CD4-positive, alpha-beta T cell treated with Interleukin-4 for 1 hour (primary cell): Measurements from ENCODE around the gene ALKBH5.

Source experiments
- DNase-seq, 2 donors: peaks; one replicate each; pipeline ENCODE4 v3.0.0-alpha.2; 2020 to 2022

The ALKBH5 gene

GRCh38 chr17:18247613-18248001 lies 64.0 kb downstream of the ALKBH5 start:
- DNase-seq = no peak

- DNase-seq = peak; percentile 72 to 75
Observed at GRCh38 chr17:18248300-18248731, 64.7 kb downstream of the ALKBH5 start.

GRCh38 chr17:18248811-18249210 lies 65.2 kb downstream of the ALKBH5 start:
- DNase-seq = no peak

- no peak for DNase-seq
Observed at GRCh38 chr17:18250259-18250658, 66.6 kb downstream of the ALKBH5 start.

GRCh38 chr17:18250708-18251107 lies 67.1 kb downstream of the ALKBH5 start:
- no peak for DNase-seq

- DNase-seq = no peak
Observed at GRCh38 chr17:18251204-18251603, 67.6 kb downstream of the ALKBH5 start.

GRCh38 chr17:18252160-18252559 lies 68.5 kb downstream of the ALKBH5 start:
- no peak for DNase-seq

GRCh38 chr17:18253187-18253884 lies 69.7 kb downstream of the ALKBH5 start:
- DNase-seq = no peak

- no peak for DNase-seq
Observed at GRCh38 chr17:18253947-18254821, 70.6 kb downstream of the ALKBH5 start.

GRCh38 chr17:18254888-18255649 lies 71.4 kb downstream of the ALKBH5 start:
- no peak for DNase-seq

GRCh38 chr17:18256351-18256750 lies 72.7 kb downstream of the ALKBH5 start:
- no peak for DNase-seq

GRCh38 chr17:18256776-18257175 lies 73.1 kb downstream of the ALKBH5 start:
- no peak for DNase-seq

GRCh38 chr17:18257268-18257981 lies 73.8 kb downstream of the ALKBH5 start:
- peak in 1 of 2 donors; percentile 26 for DNase-seq

GRCh38 chr17:18257982-18258355 lies 74.3 kb downstream of the ALKBH5 start:
- DNase-seq = peak; percentile 39 to 66

- DNase-seq = peak; percentile 32 to 51
Observed at GRCh38 chr17:18258356-18259038, 74.9 kb downstream of the ALKBH5 start, which contains the start of gene FLII. Gene FLII, minus strand, starts transcription at chr17:18258738. Its CDS starts 48 bp downstream, at chr17:18258690.
